GM23248 (cell line): ENCODE measurements around the gene GABPB2. TPM values are rescaled to one million over a fixed set of nuclear protein-coding genes. Genes with fewer than 3 reads are reported as not detected.

ENCODE experiments used
- DNase-seq: peaks from one replicate; pipeline ENCODE4 v3.0.0-alpha.2; 2015
- H2AFZ ChIP-seq: fragments of 200-600 bp; sonication (generic); 2 replicates; pipeline ENCODE4 v1.6.1; 2016; ENCODE audit warnings: antibody characterized with exemption
- H3F3A ChIP-seq: fragments of 200-600 bp; sonication (generic); 2 replicates; pipeline ENCODE4 v1.6.1; 2016; ENCODE audit warnings: mild to moderate bottlenecking, antibody characterized with exemption, mixed run types; ENCODE audit not compliant: insufficient read depth
- H3K27ac ChIP-seq: fragments of 200-600 bp; sonication (generic); 2 replicates; pipeline ENCODE4 v1.5.1; 2016; ENCODE audit warnings: mild to moderate bottlenecking
- H3K27me3 ChIP-seq: fragments of 200-600 bp; sonication (generic); replicated peaks from 2 replicates; pipeline ENCODE4 v1.6.1; 2016; ENCODE audit warnings: mild to moderate bottlenecking; ENCODE audit not compliant: insufficient read depth
- H3K36me3 ChIP-seq: fragments of 200-600 bp; sonication (generic); 2 replicates; pipeline ENCODE4 v1.6.1; 2016; ENCODE audit warnings: low read depth, mild to moderate bottlenecking
- H3K4me1 ChIP-seq: fragments of 200-600 bp; sonication (generic); 2 replicates; pipeline ENCODE4 v1.6.1; 2016; ENCODE audit warnings: mild to moderate bottlenecking; ENCODE audit not compliant: insufficient read depth
- H3K4me2 ChIP-seq: fragments of 200-600 bp; sonication (generic); one replicate; pipeline ENCODE4 v1.6.1; 2016; ENCODE audit warnings: mild to moderate bottlenecking; ENCODE audit not compliant: unreplicated experiment
- H3K4me3 ChIP-seq: fragments of 200-600 bp; sonication (generic); 2 replicates; pipeline ENCODE4 v1.5.1; 2016; ENCODE audit warnings: mild to moderate bottlenecking
- H3K79me2 ChIP-seq: fragments of 200-600 bp; sonication (generic); 2 replicates; pipeline ENCODE4 v1.6.1; 2016; ENCODE audit warnings: mild to moderate bottlenecking; ENCODE audit not compliant: insufficient read depth
- H3K9ac ChIP-seq: fragments of 200-600 bp; sonication (generic); 2 replicates; pipeline ENCODE4 v1.6.1; 2016; ENCODE audit warnings: mild to moderate bottlenecking
- H3K9me2 ChIP-seq: fragments of 200-600 bp; sonication (generic); 2 replicates; pipeline ENCODE4 v1.6.1; 2016; ENCODE audit warnings: mixed run types, mild to moderate bottlenecking, moderate library complexity; ENCODE audit not compliant: insufficient read depth
- H3K9me3 ChIP-seq: fragments of 200-600 bp; sonication (generic); one replicate; pipeline ENCODE4 v1.6.1; 2017; ENCODE audit warnings: low read depth
- H4K20me1 ChIP-seq: fragments of 200-600 bp; sonication (generic); 2 replicates; pipeline ENCODE4 v1.6.0; 2016; ENCODE audit not compliant: insufficient read depth
- EZH2 ChIP-seq: fragments of 200-600 bp; sonication (generic); IDR thresholded peaks from 2 replicates; pipeline ENCODE4 v1.6.1; 2018; ENCODE audit warnings: antibody characterized with exemption, mild to moderate bottlenecking; ENCODE audit not compliant: insufficient read depth, poor library complexity, severe bottlenecking
- EZH2phosphoT487 ChIP-seq: fragments of 200-600 bp; sonication (generic); IDR thresholded peaks from 2 replicates; pipeline ENCODE4 v1.6.1; 2018; ENCODE audit warnings: antibody characterized with exemption, moderate library complexity, mild to moderate bottlenecking, low read depth; ENCODE audit not compliant: insufficient read depth
- WGBS, 2 experiments: methylation state at CpG; one replicate each; pipeline ENCODE4 v1.1.6; 2015 to 2017; ENCODE audit warnings: low lambda C conversion rate in 2 of 2, low coverage in 1 of 2; ENCODE audit errors: missing lambda C conversion rate in 2 of 2; 5-methylcytosine and 5-hydroxymethylcytosine counted together
- in situ Hi-C: fragments of 300-500 bp; cut with MboI; formaldehyde crosslinking; loops from 2 replicates; pipeline ENCODE4 v1.15.0; 2020
- polyA plus RNA-seq: library from polyadenylated mRNA; unstranded; fragments of >200 nt; fragmentation: Nextera tagmentation; extraction: Ambion mirVana; gene quantifications from 2 replicates; pipeline ENCODE4 v1.2.1, GENCODE V29; 2016
- total RNA-seq: library from RNA; depleted of rRNA; stranded (reverse); fragments of >200 nt; shearing (Covaris generic); gene quantifications from 2 replicates; pipeline ENCODE4 v1.2.3, GENCODE V29; 2014

Gene GABPB2
- total and polyA plus RNA-seq, 2 experiments from 2014 or later: 7.4 to 14.7 TPM

DNA sequence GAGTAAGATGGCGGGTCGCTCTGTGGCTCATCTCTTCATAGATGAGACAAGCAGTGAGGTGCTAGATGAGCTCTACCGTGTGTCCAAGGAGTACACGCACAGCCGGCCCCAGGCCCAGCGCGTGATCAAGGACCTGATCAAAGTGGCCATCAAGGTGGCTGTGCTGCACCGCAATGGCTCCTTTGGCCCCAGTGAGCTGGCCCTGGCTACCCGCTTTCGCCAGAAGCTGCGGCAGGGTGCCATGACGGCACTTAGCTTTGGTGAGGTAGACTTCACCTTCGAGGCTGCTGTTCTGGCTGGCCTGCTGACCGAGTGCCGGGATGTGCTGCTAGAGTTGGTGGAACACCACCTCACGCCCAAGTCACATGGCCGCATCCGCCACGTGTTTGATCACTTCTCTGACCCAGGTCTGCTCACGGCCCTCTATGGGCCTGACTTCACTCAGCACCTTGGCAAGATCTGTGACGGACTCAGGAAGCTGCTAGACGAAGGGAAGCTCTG lies 88.2 kb downstream of the GABPB2 start:
- H3K27ac ChIP-seq: no peak overlapping the region
- H3K9ac ChIP-seq: no peak overlapping the region
- no peaks in the 10 kb centered on the region for H3K27me3 ChIP-seq
- H4K20me1 ChIP-seq: no peaks in the 10 kb centered on the region
- H3K9me2 ChIP-seq: no peaks in the 10 kb centered on the region
- no peak overlapping the region for H3K4me2 ChIP-seq
- H3K79me2 ChIP-seq: peaks cover 14% of the 10 kb centered on the region
- H3F3A ChIP-seq: 0 out of 2 replicates have a peak, but pooled peaks cover 5% of the 10 kb centered on the region
- H3K36me3 ChIP-seq: peaks cover 15% of the 10 kb centered on the region; the same call in 1 of the 2 replicates
- in situ Hi-C loops: no loop called here
- no peak overlapping the region for H3K4me3 ChIP-seq
- WGBS, 2 experiments: 94% methylated on average over 22 of the region's 22 CpGs
- H3K9me3 ChIP-seq: no peaks in the 10 kb centered on the region
- no peak for DNase-seq
- H3K4me1 ChIP-seq: no peaks in the 10 kb centered on the region
- no peak overlapping the region for H2AFZ ChIP-seq
- TF ChIP-seq EZH2 (no peak), EZH2phosphoT487 (no peak)

DNA sequence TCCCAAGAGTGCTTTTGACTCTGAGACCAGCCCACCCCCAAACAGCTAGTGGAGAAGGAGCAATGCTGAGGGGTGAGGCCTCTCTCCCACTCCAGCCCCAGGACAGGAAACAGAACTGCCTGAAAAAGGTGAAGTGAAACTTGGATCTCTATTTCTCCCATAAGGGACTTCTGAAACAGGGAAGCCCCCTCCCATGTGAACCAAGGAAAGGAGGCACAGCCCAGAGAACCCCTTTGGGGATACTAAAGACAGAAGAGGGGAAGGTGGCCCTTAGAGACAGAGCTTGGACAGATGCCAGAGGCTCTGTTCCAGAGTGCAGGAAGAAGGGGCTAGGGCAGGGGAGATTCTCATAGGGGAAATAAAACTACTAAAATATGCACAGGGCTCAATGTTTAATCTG lies 88.8 kb downstream of the GABPB2 start:
- Histone ChIP-seq H3K4me3 (no peak overlapping the region), H3K4me2 (no peak overlapping the region), H3K27me3 (no peaks in the 10 kb centered on the region), H3K79me2 (peaks cover 20% of the 10 kb centered on the region), H3K9me3 (no peaks in the 10 kb centered on the region), H4K20me1 (no peaks in the 10 kb centered on the region), H2AFZ (no peak overlapping the region), H3K4me1 (peaks cover 5% of the 10 kb centered on the region; the same call in 1 of the 2 replicates), H3K27ac (no peak overlapping the region), H3F3A (0 out of 2 replicates have a peak, but pooled peaks cover 5% of the 10 kb centered on the region), H3K9me2 (no peaks in the 10 kb centered on the region), H3K36me3 (peaks cover 15% of the 10 kb centered on the region; the same call in 1 of the 2 replicates), H3K9ac (no peak overlapping the region)
- in situ Hi-C loops: no loop called here
- TF ChIP-seq EZH2 (no peak), EZH2phosphoT487 (no peak)
- no peak for DNase-seq

DNA sequence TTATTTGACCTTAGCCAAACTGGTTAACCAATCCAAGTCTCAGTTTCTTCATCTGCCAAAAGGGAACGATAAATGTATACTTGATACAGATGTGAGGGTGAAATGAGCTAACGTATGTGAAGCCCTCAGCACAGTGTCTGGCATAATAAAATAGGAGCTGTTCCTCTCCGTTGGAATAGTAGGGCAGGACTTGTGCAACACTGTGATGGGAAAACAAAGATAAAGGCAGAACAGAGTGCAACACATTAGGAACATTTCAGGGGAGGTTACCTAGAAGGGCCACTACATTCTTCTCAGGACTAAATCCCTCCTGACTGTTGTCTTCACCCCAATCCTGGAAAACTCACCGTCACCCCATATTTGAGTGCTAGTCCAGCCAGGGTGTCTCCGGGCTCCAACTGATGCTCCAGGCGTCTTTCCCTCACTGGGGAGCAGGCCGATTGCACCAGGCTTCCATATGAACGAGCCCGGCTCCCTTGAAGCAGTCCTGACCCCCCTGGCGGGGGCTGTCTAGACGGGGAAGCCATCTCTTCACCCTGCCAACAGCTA lies 94.2 kb downstream of the GABPB2 start:
- in situ Hi-C loops: no loop called here
- Histone ChIP-seq H3K4me1 (peaks cover 20% of the 10 kb centered on the region), H3K79me2 (peaks cover 57% of the 10 kb centered on the region), H3K27me3 (no peaks in the 10 kb centered on the region), H3K9ac (peak overlapping the region; percentile 93), H3K4me2 (peak overlapping the region; percentile 92), H4K20me1 (no peaks in the 10 kb centered on the region), H3F3A (peaks cover 14% of the 10 kb centered on the region; the same call in 1 of the 2 replicates), H3K9me2 (no peaks in the 10 kb centered on the region), H3K27ac (peak overlapping the region; percentile 61), H2AFZ (peak overlapping the region; percentile 95), H3K9me3 (no peaks in the 10 kb centered on the region), H3K4me3 (peak overlapping the region; percentile 90), H3K36me3 (peaks cover 18% of the 10 kb centered on the region; the same call in 1 of the 2 replicates)
- TF ChIP-seq EZH2phosphoT487 (no peak), EZH2 (no peak)
- DNase-seq: peak; percentile 48
- WGBS, 2 experiments: 2 to 4% methylated on average over 11 of the region's 11 CpGs

DNA sequence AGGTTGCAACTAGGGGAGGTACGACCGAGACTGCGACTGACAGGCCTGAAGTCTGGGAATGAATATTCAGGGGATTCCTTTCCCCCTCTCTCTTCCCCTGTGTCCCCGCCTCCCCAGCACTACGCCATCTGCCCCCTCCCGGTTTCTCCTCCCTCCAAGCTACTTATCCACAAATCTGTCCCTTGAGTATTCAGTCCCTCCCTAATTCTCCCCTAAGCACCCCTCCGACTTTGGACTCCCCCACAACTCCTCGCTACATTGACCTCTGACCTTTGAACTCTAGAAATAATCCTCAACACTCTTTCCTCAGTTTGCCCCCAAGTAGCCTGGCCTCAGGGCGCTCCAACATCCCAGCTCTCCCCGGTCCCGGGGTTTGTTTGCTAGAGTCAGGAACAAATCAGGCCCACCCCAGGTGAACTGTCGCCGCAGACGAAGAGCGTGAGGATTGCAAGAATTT lies 94.7 kb downstream of the GABPB2 start:
- Histone ChIP-seq H3K9me3 (no peaks in the 10 kb centered on the region), H3K27me3 (no peaks in the 10 kb centered on the region), H3K9ac (peak overlapping the region; percentile 93), H4K20me1 (no peaks in the 10 kb centered on the region), H3K36me3 (peaks cover 16% of the 10 kb centered on the region; the same call in 1 of the 2 replicates), H3K4me1 (peaks cover 20% of the 10 kb centered on the region), H3K9me2 (no peaks in the 10 kb centered on the region), H3K79me2 (peaks cover 57% of the 10 kb centered on the region), H3F3A (peaks cover 14% of the 10 kb centered on the region; the same call in 1 of the 2 replicates), H3K4me2 (peak overlapping the region; percentile 92), H2AFZ (peak overlapping the region; percentile 95), H3K4me3 (peak overlapping the region; percentile 90), H3K27ac (peak overlapping the region; percentile 61)
- WGBS, 2 experiments: 1 to 2% methylated on average over 13 to 15 of the region's 15 CpGs
- TF ChIP-seq EZH2 (no peak), EZH2phosphoT487 (no peak)
- in situ Hi-C loops: no loop called here
- DNase-seq: peak; percentile 74
